HG02623 (cell line): ENCODE measurements around the gene ASCC3.

Experiments
- ATAC-seq: cut with Tn5 transposase; IDR thresholded peaks from one replicate; pipeline ENCODE4 v1.9.1; 2021; ENCODE audit warnings: moderate library complexity; ENCODE audit not compliant: unreplicated experiment

Gene ASCC3

GRCh38 chr6:100730001-100730980, 150.8 kb downstream of the ASCC3 start:
- no peak for ATAC-seq

- ATAC-seq: no peak
These were observed 154.5 kb downstream of the ASCC3 start for GRCh38 chr6:100726666-100727065.

GRCh38 chr6:100724696-100725095, 156.4 kb downstream of the ASCC3 start:
- ATAC-seq: no peak

GRCh38 chr6:100724222-100724621, 156.9 kb downstream of the ASCC3 start:
- no peak for ATAC-seq

GRCh38 chr6:100721256-100721655, 159.9 kb downstream of the ASCC3 start:
- ATAC-seq: no peak

GRCh38 chr6:100719883-100720682, 161.0 kb downstream of the ASCC3 start:
- no peak for ATAC-seq

GRCh38 chr6:100712997-100713396, 168.1 kb downstream of the ASCC3 start:
- no peak for ATAC-seq

- no peak for ATAC-seq
These were observed 174.6 kb downstream of the ASCC3 start for GRCh38 chr6:100706491-100706890.

- no peak for ATAC-seq
These were observed 176.2 kb downstream of the ASCC3 start for GRCh38 chr6:100704961-100705360.

GRCh38 chr6:100701728-100702127, 179.4 kb downstream of the ASCC3 start:
- no peak for ATAC-seq

- no peak for ATAC-seq
These were observed 181.1 kb downstream of the ASCC3 start for GRCh38 chr6:100700009-100700408.

GRCh38 chr6:100695445-100695844, 185.7 kb downstream of the ASCC3 start:
- no peak for ATAC-seq

- no peak for ATAC-seq
These were observed 187.7 kb downstream of the ASCC3 start for GRCh38 chr6:100693249-100693927.

- ATAC-seq: no peak
These were observed 189.2 kb downstream of the ASCC3 start for GRCh38 chr6:100691972-100692371.

- ATAC-seq: no peak
These were observed 194.9 kb downstream of the ASCC3 start for GRCh38 chr6:100686216-100686615.

- ATAC-seq: no peak
These were observed 195.4 kb downstream of the ASCC3 start for GRCh38 chr6:100685747-100686146.

- no peak for ATAC-seq
These were observed 201.0 kb downstream of the ASCC3 start for GRCh38 chr6:100680163-100680562.

- ATAC-seq: no peak
These were observed 203.1 kb downstream of the ASCC3 start for GRCh38 chr6:100678027-100678426.

- no peak for ATAC-seq
These were observed 203.9 kb downstream of the ASCC3 start for GRCh38 chr6:100677240-100677639.

- ATAC-seq: no peak
These were observed 207.5 kb downstream of the ASCC3 start for GRCh38 chr6:100673641-100674040.

GRCh38 chr6:100671740-100672139, 209.4 kb downstream of the ASCC3 start:
- ATAC-seq: no peak
